Fibroblast of lung (primary cell): ENCODE measurements around the gene GLP2R. TPM values are rescaled to one million over a fixed set of nuclear protein-coding genes. Genes with fewer than 3 reads are reported as not detected.

Experiments used
- DNase-seq, 2 donors: peaks; one replicate each; pipeline versions ENCODE4 v3.0.0 to v3.0.0-alpha.2; 2010; ENCODE audit warnings: low read depth in 2 of 2
- H2AFZ ChIP-seq: 2 replicates; pipeline ENCODE4 v1.5.1; 2012; ENCODE audit warnings: low read length, control low read depth, inconsistent platforms
- H3K27ac ChIP-seq: 2 replicates; pipeline ENCODE4 v1.5.1; 2011; ENCODE audit warnings: low read length, control low read depth; ENCODE audit not compliant: insufficient read depth
- H3K27me3 ChIP-seq: 2 replicates; pipeline ENCODE4 v1.5.1; 2011; ENCODE audit warnings: mild to moderate bottlenecking, low read length; ENCODE audit not compliant: control insufficient read depth, insufficient read depth
- H3K36me3 ChIP-seq: 2 replicates; pipeline ENCODE4 v1.5.1; 2011; ENCODE audit warnings: low read length; ENCODE audit not compliant: control insufficient read depth, insufficient read depth
- H3K4me1 ChIP-seq: 2 replicates; pipeline ENCODE4 v1.5.1; 2011; ENCODE audit warnings: low read length; ENCODE audit not compliant: control insufficient read depth, insufficient read depth; ENCODE audit errors: extremely low read depth
- H3K4me2 ChIP-seq: 2 replicates; pipeline ENCODE4 v1.5.1; 2011; ENCODE audit warnings: low read length, control low read depth; ENCODE audit not compliant: insufficient read depth; ENCODE audit errors: extremely low read depth
- H3K4me3 ChIP-seq, 4 experiments: fragments of 200-600 bp in 1 of 4; sonication (generic) in 1 of 4; replicated peaks in 1 of 4; 2 replicates each; pipeline ENCODE4 v1.5.1; 2011 to 2016; ENCODE audit warnings: low read length in 4 of 4, low read depth in 3 of 4, mild to moderate bottlenecking in 3 of 4, control low read depth in 2 of 4, inconsistent platforms in 1 of 4, mixed read lengths in 1 of 4; ENCODE audit not compliant: insufficient read depth in 1 of 4; ENCODE audit errors: control extremely low read depth in 1 of 4
- H3K79me2 ChIP-seq: 2 replicates; pipeline ENCODE4 v1.5.1; 2012; ENCODE audit warnings: mild to moderate bottlenecking, low read length, inconsistent platforms; ENCODE audit not compliant: control insufficient read depth, insufficient read depth
- H3K9ac ChIP-seq: 2 replicates; pipeline ENCODE4 v1.5.1; 2011; ENCODE audit warnings: mild to moderate bottlenecking, low read length, control low read depth; ENCODE audit not compliant: insufficient read depth
- H3K9me3 ChIP-seq: 2 replicates; pipeline ENCODE4 v1.5.1; 2012; ENCODE audit warnings: low read depth, low read length; ENCODE audit not compliant: control insufficient read depth, insufficient read depth
- H4K20me1 ChIP-seq: 2 replicates; pipeline ENCODE4 v1.5.1; 2011; ENCODE audit warnings: low read length; ENCODE audit not compliant: control insufficient read depth, insufficient read depth; ENCODE audit errors: extremely low read depth
- CTCF ChIP-seq, 2 donors: IDR thresholded peaks in 1 of 2; conservative IDR thresholded peaks in 1 of 2; 1 replicate in 1 of 2; 2 replicates in 1 of 2; pipeline ENCODE4 v1.5.1; 2011 to 2012; ENCODE audit warnings: low read length in 2 of 2, control low read depth in 1 of 2, inconsistent platforms in 1 of 2, low read depth in 1 of 2, mild to moderate bottlenecking in 1 of 2
- EZH2 ChIP-seq: IDR thresholded peaks from 2 replicates; pipeline ENCODE4 v1.5.1; 2012; ENCODE audit warnings: low read length, control low read depth, mild to moderate bottlenecking; ENCODE audit errors: missing control alignments
- polyA plus RNA-seq, 2 donors: library from polyadenylated mRNA; depleted of rRNA in 1 of 2; stranded (reverse) in 1 of 2; unstranded in 1 of 2; fragments of >200 nt; gene quantifications; 2 replicates each; pipeline ENCODE4 v1.2.1, GENCODE V29; 2011 to 2012; ENCODE audit warnings: missing spikeins in 1 of 2
- total RNA-seq: library from RNA; depleted of rRNA; stranded (reverse); fragments of >200 nt; gene quantifications from 2 replicates; pipeline ENCODE4 v1.2.1, GENCODE V29; 2014

The GLP2R gene
- total and polyA plus RNA-seq, 2 donors (not counting 1 experiment from before 2014, with no cell fraction given), result not detected

DNA sequence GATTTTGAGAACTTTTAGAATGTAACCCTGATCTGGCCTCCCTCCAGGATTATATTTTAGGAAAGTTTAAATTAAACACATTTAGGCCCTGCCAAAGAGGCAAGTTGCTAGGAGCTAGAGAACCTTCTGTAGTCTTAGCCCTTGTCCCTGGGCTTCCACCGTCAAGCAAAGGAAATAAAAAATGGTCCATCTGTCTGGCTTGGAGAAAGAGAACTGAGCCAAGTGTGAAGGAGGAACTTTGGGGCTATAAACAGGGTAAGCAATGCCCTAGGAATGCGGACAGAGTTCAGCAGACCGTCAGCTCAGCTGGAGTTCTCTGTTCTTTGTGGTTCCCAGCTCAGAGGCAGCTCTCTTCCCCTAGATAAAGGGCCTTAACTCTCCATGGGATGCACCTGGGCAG is 49.7 kb downstream of the GLP2R start:
- TF ChIP-seq EZH2 (no peak), CTCF (conservative IDR thresholded peaks at IDR 0.05 in 1 of 2, IDR thresholded peaks at IDR 0.05 in 1 of 2; ENCODE audit: low read depth in 1 of 2, low read length in 2 of 2) (no peak)
- no peak overlapping the region for H2AFZ ChIP-seq
- no peak overlapping the region for H3K9ac ChIP-seq
- peak; percentile 85 to 90 for DNase-seq
- no peaks in the 10 kb centered on the region for H3K9me3 ChIP-seq
- no peaks in the 10 kb centered on the region for H4K20me1 ChIP-seq
- no peaks in the 10 kb centered on the region for H3K27me3 ChIP-seq
- H3K36me3 ChIP-seq, result no peaks in the 10 kb centered on the region
- no peak overlapping the region for H3K27ac ChIP-seq
- H3K79me2 ChIP-seq, result no peaks in the 10 kb centered on the region
- H3K4me1 ChIP-seq, result no peaks in the 10 kb centered on the region
- H3K4me3 ChIP-seq, result no peak overlapping the region
- H3K4me2 ChIP-seq, result no peak overlapping the region

GRCh38 chr17:9878356-9878755 is 52.6 kb downstream of the GLP2R start:
- Histone ChIP-seq H3K27me3 (no peaks in the 10 kb centered on the region), H3K27ac (no peak overlapping the region), H3K4me2 (no peak overlapping the region), H2AFZ (no peak overlapping the region), H3K79me2 (no peaks in the 10 kb centered on the region), H3K4me1 (no peaks in the 10 kb centered on the region), H3K9ac (no peak overlapping the region), H3K9me3 (no peaks in the 10 kb centered on the region), H3K4me3 (no peak overlapping the region), H4K20me1 (no peaks in the 10 kb centered on the region), H3K36me3 (no peaks in the 10 kb centered on the region)
- TF ChIP-seq CTCF (conservative IDR thresholded peaks at IDR 0.05 in 1 of 2, IDR thresholded peaks at IDR 0.05 in 1 of 2; ENCODE audit: low read depth in 1 of 2, low read length in 2 of 2), result no peak
- TF ChIP-seq EZH2, result no peak
- DNase-seq, result no peak

DNA sequence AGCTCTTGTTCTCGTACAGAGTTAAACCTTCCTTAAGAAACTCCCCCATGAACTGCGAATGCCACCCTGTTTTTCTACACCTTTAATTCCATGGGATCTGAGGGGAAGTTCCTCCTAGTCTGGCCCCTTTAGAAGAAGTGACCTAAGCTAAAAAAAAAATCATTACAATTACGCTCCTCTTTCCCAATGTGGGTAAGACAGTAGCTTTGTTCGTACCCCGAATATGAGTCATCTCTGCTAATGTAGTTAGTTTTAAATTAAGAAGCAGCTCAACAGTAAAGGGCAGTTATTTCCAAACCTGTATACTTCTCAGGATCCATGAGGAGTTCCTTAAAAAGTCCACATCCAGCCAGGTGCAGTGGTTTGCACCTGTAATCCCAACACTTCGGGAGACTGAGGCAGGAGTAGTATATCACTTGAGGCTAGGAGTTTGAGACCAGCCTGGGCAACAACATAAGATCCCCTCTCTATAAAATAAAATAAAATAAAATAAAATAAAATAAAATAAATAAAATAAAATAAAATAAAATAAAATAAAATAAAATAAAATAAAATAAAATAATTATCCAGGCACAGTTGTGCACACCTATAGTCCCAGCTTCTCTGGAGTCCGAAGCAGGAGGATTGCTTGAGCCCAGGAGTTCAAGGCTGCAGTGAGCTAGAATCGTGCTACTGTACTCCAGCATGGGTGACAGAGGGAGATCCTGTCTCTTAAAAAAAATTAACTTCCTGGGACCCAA is 53.2 kb downstream of the GLP2R start:
- Histone ChIP-seq H3K27me3 (no peaks in the 10 kb centered on the region), H3K79me2 (no peaks in the 10 kb centered on the region), H2AFZ (no peak overlapping the region), H3K9me3 (no peaks in the 10 kb centered on the region), H3K27ac (no peak overlapping the region), H3K4me1 (no peaks in the 10 kb centered on the region), H4K20me1 (no peaks in the 10 kb centered on the region), H3K4me2 (no peak overlapping the region), H3K36me3 (no peaks in the 10 kb centered on the region), H3K4me3 (no peak overlapping the region), H3K9ac (no peak overlapping the region)
- peak; percentile 35 to 77 for DNase-seq
- no peak for TF ChIP-seq EZH2
- no peak for TF ChIP-seq CTCF (conservative IDR thresholded peaks at IDR 0.05 in 1 of 2, IDR thresholded peaks at IDR 0.05 in 1 of 2; ENCODE audit: low read depth in 1 of 2, low read length in 2 of 2)
